Stimulated activated CD8-positive, alpha-beta memory T cell treated with anti-CD3 and anti-CD28 coated beads, Interleukin-7, amount 100 ng/mL, for 1 hour (primary cell): ENCODE results near the gene ABCB9.
"Not testable (repeated sequence)": the region's sequence is repeated elsewhere in the genome, so short reads cannot be mapped to it uniquely, and the experiment has no call there.

Experiments used
- DNase-seq, 2 donors: peaks; one replicate each; pipeline ENCODE4 v3.0.0-alpha.2; 2020; ENCODE audit warnings: low read depth in 2 of 2

ABCB9 gene

GRCh38 chr12:122965851-122966742, at the start of gene ABCB9:
Gene ABCB9, minus strand, starts transcription at chr12:122966463. Its CDS starts 6,228 bp downstream, at chr12:122960235.
- DNase-seq: peak; percentile 88 to 92

GRCh38 chr12:123014473-123014872, 48.2 kb upstream of the ABCB9 start:
- DNase-seq: not testable (repeated sequence)

- no peak for DNase-seq
Observed at GRCh38 chr12:123013185-123014095, 47.2 kb upstream of the ABCB9 start.

GRCh38 chr12:123011701-123012100, 45.4 kb upstream of the ABCB9 start:
- no peak for DNase-seq

GRCh38 chr12:123010681-123011080, 44.4 kb upstream of the ABCB9 start:
- no peak for DNase-seq

GRCh38 chr12:123010110-123010509, 43.8 kb upstream of the ABCB9 start:
- no peak for DNase-seq

GRCh38 chr12:123006977-123007376, 40.7 kb upstream of the ABCB9 start:
- DNase-seq: no peak

- no peak for DNase-seq
Observed at GRCh38 chr12:123005081-123005626, 38.9 kb upstream of the ABCB9 start.

- no peak for DNase-seq
Observed at GRCh38 chr12:123004287-123004686, 38.0 kb upstream of the ABCB9 start.

- DNase-seq: no peak
Observed at GRCh38 chr12:123003257-123003656, 37.0 kb upstream of the ABCB9 start.

- DNase-seq: no peak
Observed at GRCh38 chr12:123001464-123001863, 35.2 kb upstream of the ABCB9 start.

- no peak for DNase-seq
Observed at GRCh38 chr12:123000578-123000977, 34.3 kb upstream of the ABCB9 start.

GRCh38 chr12:122999986-123000420, 33.7 kb upstream of the ABCB9 start:
- no peak for DNase-seq

- DNase-seq: no peak
Observed at GRCh38 chr12:122999196-122999946, 33.1 kb upstream of the ABCB9 start.

- DNase-seq: no peak
Observed at GRCh38 chr12:122998316-122998715, 32.1 kb upstream of the ABCB9 start.

GRCh38 chr12:122997343-122998250, 31.3 kb upstream of the ABCB9 start:
- DNase-seq: no peak

- no peak for DNase-seq
Observed at GRCh38 chr12:122996621-122997342, 30.5 kb upstream of the ABCB9 start.

GRCh38 chr12:122996188-122996601, 29.9 kb upstream of the ABCB9 start:
- no peak for DNase-seq

- DNase-seq: no peak
Observed at GRCh38 chr12:122995503-122996187, 29.4 kb upstream of the ABCB9 start.
